ENCODE results near the gene PCYT2.

DNA sequence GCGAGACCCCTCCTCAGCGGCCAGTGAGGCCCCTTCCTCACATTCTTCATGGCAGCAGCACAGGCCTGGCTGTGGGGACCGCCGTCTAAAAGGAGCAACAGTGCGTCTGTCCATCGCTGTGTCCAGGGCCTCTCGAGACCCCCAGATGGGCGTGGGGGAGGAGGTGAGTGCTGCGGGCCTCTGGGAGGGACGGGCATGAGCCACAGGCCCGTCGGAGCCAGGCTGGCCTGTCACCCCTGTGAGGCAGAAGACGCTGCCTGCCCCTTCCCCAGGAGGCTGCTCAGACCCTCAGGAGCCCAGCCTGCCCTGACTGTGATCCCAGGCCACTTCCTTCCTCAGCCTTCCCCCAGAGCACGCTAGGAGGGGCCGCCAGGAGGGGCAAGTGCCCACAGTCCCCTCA, 28.0 kb upstream of the PCYT2 start:
- TF ChIP-seq, protein P1, sequence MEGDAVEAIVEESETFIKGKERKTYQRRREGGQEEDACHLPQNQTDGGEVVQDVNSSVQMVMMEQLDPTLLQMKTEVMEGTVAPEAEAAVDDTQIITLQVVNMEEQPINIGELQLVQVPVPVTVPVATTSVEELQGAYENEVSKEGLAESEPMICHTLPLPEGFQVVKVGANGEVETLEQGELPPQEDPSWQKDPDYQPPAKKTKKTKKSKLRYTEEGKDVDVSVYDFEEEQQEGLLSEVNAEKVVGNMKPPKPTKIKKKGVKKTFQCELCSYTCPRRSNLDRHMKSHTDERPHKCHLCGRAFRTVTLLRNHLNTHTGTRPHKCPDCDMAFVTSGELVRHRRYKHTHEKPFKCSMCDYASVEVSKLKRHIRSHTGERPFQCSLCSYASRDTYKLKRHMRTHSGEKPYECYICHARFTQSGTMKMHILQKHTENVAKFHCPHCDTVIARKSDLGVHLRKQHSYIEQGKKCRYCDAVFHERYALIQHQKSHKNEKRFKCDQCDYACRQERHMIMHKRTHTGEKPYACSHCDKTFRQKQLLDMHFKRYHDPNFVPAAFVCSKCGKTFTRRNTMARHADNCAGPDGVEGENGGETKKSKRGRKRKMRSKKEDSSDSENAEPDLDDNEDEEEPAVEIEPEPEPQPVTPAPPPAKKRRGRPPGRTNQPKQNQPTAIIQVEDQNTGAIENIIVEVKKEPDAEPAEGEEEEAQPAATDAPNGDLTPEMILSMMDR (optimal IDR thresholded peaks at IDR 0.05 in 1 of 3, IDR thresholded peaks at IDR 0.05 in 1 of 3, conservative IDR thresholded peaks at IDR 0.05 in 1 of 3; ENCODE audit: extremely low read depth in 1 of 3, insufficient read depth in 2 of 3, low read length in 3 of 3): no peak
- no peak for TF ChIP-seq EZH2 (IDR thresholded peaks at IDR 0.05; ENCODE audit: low read length)

All from keratinocyte (primary cell).